Stomach (tissue), 4 donors: ENCODE measurements around the gene USP40.

Experiments used
- CTCF ChIP-seq, 7 experiments: fragments of 450-650 bp in 4 of 7; fragments of 200-600 bp in 3 of 7; sonication (generic) in 3 of 7; IDR thresholded peaks; one replicate each; pipeline ENCODE4 v1.5.1; 2016 to 2019; ENCODE audit warnings: antibody characterized with exemption in 7 of 7, control low read depth in 2 of 7, mild to moderate bottlenecking in 1 of 7
- EP300 ChIP-seq: sonication (generic); formaldehyde crosslinking; IDR thresholded peaks from one replicate; pipeline ENCODE4 v1.6.1; 2017; ENCODE audit warnings: antibody characterized with exemption
- POLR2A ChIP-seq, 4 donors: fragments of 450-650 bp; IDR thresholded peaks; one replicate each; pipeline ENCODE4 v1.6.1; 2016; ENCODE audit warnings: antibody characterized with exemption in 4 of 4, control low read depth in 2 of 4, mild to moderate bottlenecking in 1 of 4, moderate library complexity in 1 of 4
- POLR2AphosphoS5 ChIP-seq, 3 donors: sonication (generic); formaldehyde crosslinking; IDR thresholded peaks; one replicate each; pipeline ENCODE4 v1.6.1; 2016; ENCODE audit warnings: antibody characterized with exemption in 3 of 3

GRCh38 chr2:233433029-233433428, 133.6 kb downstream of the USP40 start:
- no peak for TF ChIP-seq CTCF (IDR thresholded peaks at IDR 0.05)
- TF ChIP-seq POLR2A (IDR thresholded peaks at IDR 0.05) = no peak
- TF ChIP-seq POLR2AphosphoS5 (IDR thresholded peaks at IDR 0.05) = no peak
- TF ChIP-seq EP300 = no peak
